A375 (cell line): ENCODE results near the gene CEACAM21. TPM values are rescaled to one million over a fixed set of nuclear protein-coding genes. Genes with fewer than 3 reads are reported as not detected.

Experiments
- total RNA-seq: library from RNA; depleted of rRNA; stranded (reverse); fragments of >200 nt; shearing (Covaris generic); gene quantifications from 2 replicates; pipeline ENCODE4 v1.2.3, GENCODE V29; 2014; rRNA removed

CEACAM21 gene
- not detected in 2 replicates for total RNA-seq

DNA sequence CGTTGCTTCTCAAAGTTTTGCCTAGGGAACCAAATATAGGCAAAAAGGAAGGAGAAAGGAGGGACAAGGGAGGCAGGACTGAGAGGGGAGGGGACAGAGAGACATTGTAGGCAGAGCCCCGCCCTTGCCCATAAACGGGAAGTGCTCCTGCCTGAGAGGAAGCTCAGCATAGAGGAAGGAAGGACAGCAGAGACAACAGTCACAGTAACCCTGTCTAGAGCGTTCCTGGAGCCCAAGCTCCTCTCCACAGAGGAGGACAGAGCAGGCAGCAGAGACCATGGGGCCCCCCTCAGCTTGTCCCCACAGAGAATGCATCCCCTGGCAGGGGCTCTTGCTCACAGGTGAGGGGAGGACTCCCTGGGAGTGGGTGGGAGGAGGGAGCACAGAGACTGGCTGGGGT is at the start of gene CEACAM21:
CEACAM21 (plus strand) TSS at position 169 of the 400 bp plus-strand sequence; CDS start at position 278, 109 bp downstream.

DNA sequence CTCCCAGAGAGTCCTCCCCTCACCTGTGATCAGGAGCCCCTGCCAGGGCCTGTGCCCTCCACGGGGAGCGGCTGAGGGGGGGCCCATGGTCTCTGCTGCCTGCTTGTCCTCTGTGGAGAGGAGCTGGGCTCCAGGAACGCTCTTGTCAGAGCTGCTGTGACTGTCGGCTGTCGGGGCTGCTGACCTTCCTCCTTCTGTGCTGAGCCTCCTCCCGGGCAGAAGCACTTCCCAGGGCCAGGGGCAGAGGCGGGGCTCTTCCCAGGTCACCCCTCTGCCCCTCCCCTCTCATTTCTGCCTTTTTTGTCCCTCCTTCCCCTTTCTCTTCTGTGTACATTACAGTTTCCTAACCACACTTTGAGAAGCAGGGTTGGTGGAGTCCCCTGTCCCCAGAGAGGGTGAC is 50.9 kb downstream of the CEACAM21 start, which contains the start of gene CEACAM4:
CEACAM4 (minus strand) TSS at position 198 of the 400 bp plus-strand sequence; CDS start at position 87, 111 bp downstream.

Other genes with a start within 250 kb of the CEACAM21 start
- 10.7 and 15.3 TPM in 2 replicates for gene TGFB1, start 222.2 kb upstream of the CEACAM21 start, total RNA-seq
- 7.2 and 16.3 TPM in 2 replicates for gene B9D2, start 212.0 kb upstream of the CEACAM21 start, total RNA-seq
- 1.4 and 2.3 TPM in 2 replicates for gene TMEM91, start 199.6 kb upstream of the CEACAM21 start, total RNA-seq
- 91.0 and 93.2 TPM in 2 replicates for gene EXOSC5, start 178.8 kb upstream of the CEACAM21 start, total RNA-seq
- gene BCKDHA, start 178.3 kb upstream of the CEACAM21 start, total RNA-seq = 103 and 115 TPM in 2 replicates
- gene B3GNT8, start 148.8 kb upstream of the CEACAM21 start, total RNA-seq = not detected in 2 replicates
- 32.9 and 35.2 TPM in 2 replicates for gene DMAC2, start 136.3 kb upstream of the CEACAM21 start, total RNA-seq
- gene ERICH4, start 133.0 kb upstream of the CEACAM21 start, total RNA-seq = not detected in 2 replicates
- gene CEACAM4, start 50.9 kb downstream of the CEACAM21 start, total RNA-seq = not detected in 2 replicates
- not detected in 2 replicates for gene CEACAM7, start 112.1 kb downstream of the CEACAM21 start, total RNA-seq
- not detected in 2 replicates for gene CEACAM5, start 132.5 kb downstream of the CEACAM21 start, total RNA-seq
- gene CEACAM6, start 179.4 kb downstream of the CEACAM21 start, total RNA-seq = not detected in 2 replicates
- gene CEACAM3, start 220.4 kb downstream of the CEACAM21 start, total RNA-seq = not detected in 2 replicates